ENCODE measurements around the gene SUMO4. TPM values are rescaled to one million over a fixed set of nuclear protein-coding genes. Genes with fewer than 3 reads are reported as not detected.

The SUMO4 gene
- total RNA-seq, 1 donor from 2014 or later: 18.7 TPM

DNA sequence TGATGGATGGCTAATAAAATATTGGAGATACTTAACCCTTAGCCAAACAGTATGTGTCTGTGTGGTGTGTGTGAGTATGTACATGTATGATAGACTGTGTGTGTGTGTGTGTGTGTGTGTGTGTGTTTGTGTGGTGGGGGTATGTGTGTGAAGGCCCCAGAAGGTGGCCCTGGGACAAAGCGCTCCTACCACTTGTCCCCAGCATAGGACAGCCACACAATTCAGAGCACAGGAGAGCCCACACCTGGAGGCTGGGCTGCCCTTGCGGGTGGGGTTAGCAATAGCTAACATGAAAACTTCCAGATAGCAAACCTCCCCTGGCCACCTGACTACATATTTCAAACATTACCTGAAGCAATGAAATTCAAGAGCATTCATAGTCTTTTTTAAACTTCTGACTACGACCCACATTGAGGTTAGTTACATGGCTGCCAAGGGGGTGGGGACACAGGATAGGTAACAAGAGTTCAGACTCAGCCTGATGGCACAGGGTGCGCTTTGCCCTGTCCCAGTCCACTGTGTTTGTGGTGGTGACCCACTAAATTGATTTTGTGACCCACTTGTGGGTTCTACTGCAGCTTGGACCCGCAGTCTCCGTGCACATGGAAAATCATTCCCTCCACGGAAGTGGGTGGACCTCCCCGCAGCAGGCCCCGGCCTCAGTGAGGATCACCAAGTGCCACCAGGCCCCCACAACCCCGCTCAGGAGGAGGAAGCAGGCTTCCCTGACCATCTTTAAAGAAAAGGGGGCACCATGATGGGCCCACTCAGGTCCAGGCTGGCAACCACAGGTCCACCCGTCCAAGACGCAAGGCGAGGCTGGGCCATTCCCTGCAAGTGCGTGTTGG, 50.0 kb downstream of the SUMO4 start:
- intact Hi-C loops (cut with micrococcal nuclease): loop anchor here (2.0 kb wide), 1 partner anchor 67 kb away; no protein-coding TSS in a partner anchor

Other genes with a start within 250 kb of the SUMO4 start
- gene TAB2, start 82.5 kb upstream of the SUMO4 start, total RNA-seq: 261 and 266 TPM in 2 replicates
- gene ZC3H12D, start 84.8 kb downstream of the SUMO4 start, total RNA-seq: 43.7 and 44.7 TPM in 2 replicates
- 19.8 and 21.2 TPM in 2 replicates for gene PPIL4, start 145.8 kb downstream of the SUMO4 start, total RNA-seq
- 17.3 and 18.0 TPM in 2 replicates for gene GINM1, start 166.1 kb downstream of the SUMO4 start, total RNA-seq
- 22.2 and 22.4 TPM in 2 replicates for gene KATNA1, start 248.5 kb downstream of the SUMO4 start, total RNA-seq

Measured in T-helper 1 cell treated with Interleukin-12 subunit alpha and Interleukin-12 subunit beta and Interleukin-4 antibody, amounts not matched to agents 30 ng/mL and 1 ng/mL, for 36 hours (primary cell).